Stimulated activated CD4-positive, alpha-beta T cell treated with anti-CD3 and anti-CD28 coated beads, Interleukin-1b, Interleukin-23, amount 100 ng/mL, for 4 hours (primary cell): ENCODE measurements around the gene PLXNA4.
"Not testable (repeated sequence)": the region's sequence is repeated elsewhere in the genome, so short reads cannot be mapped to it uniquely, and the experiment has no call there.

Source experiments
- DNase-seq, 2 donors: peaks; one replicate each; pipeline ENCODE4 v3.0.0-alpha.2; 2020; ENCODE audit warnings: low read depth in 2 of 2

The PLXNA4 gene

DNA sequence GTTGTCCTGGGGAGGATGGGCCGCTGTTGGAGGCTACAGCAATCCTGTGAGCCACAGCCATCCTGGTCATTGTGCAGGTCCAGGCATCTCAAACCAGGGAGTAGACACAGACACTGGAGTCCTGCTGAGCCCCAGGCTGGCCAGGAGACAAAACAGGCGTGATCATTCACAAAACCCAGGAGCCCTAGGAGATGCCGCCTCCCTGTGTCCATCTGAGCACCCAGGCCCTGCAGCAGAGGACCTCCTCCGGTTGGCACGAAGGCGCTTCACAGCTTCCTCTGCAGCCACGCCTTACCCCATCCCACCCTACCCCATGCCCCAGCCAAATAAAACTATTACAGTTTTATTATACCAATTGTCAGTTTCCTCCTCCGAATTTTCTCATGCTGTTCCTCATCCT lies 183.6 kb downstream of the PLXNA4 start:
- no peak for DNase-seq

DNA sequence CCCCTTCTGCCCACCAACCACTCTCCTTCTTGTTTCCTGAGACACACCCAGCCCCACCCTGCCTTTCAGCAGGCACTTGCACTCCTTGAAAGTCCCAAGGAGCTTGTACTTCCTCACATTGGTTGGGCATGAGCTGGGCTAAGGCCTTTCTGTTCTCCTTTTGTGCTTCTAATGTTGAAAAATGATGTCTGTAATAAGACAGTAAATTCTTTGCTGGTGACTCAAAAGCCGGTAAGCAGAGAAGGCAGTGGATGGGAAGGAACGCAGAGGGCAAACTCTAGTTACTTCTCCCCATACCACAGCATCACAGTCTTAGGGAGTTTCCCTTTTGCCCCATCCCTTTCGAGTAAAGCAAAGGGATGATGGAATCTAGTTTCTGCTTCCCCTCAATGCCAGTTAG lies 185.6 kb downstream of the PLXNA4 start:
- no peak for DNase-seq

DNA sequence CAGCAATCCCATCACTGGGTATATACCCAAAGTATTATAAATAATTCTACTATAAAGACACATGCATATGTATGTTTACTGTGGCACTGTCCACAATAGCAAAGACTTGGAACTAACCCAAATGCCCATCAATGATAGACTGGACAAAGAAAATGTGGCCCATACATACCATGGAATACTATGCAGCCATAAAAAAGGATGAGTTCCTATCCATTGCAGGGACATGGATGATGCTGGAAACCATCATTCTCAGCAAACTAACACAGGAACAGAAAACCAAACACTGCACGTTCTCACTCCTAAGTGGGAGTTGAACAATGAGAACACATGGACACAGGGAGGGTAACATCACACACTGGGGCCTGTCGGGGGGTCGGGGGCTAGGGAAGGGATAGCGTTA lies 186.2 kb downstream of the PLXNA4 start:
- DNase-seq, result not testable (repeated sequence)

DNA sequence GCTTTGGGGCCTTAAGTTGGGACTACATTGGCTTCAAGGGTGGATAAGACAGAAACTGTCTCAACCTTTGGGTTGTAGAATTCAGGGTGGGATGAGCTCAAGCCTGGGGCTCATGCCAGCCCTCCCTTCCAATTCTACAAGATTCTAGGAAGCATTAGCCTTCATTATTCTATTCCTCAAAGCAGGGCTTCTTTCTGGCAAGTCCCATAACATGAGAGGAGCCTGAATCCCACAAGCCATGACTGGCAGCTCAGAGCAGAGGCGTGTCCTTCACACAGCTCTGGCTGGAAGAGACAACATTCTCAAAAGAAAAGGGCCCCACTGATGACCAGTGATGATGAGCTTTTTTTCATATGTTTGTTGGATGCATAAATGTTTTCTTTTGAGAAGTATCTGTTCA lies 187.6 kb downstream of the PLXNA4 start:
- no peak for DNase-seq

DNA sequence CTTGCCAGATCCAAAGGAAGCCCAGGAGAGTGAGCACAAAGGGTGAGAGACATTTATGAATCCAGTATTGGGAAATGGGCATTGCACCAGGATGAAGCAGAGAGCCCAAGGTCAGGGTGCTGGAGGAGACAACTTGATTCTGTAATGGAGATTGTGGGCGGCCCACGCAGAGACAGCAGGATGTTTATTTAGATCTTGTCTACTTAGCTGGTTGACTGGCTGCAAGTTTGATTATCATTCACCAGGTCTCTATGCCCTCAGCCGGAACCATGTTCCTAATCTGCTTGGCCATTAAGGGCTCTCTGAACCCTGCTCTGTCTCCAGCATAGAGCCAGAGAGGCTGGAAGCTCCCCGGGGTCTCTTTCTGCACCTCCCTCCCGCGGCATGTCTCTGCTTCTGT lies 188.7 kb downstream of the PLXNA4 start:
- no peak for DNase-seq

DNA sequence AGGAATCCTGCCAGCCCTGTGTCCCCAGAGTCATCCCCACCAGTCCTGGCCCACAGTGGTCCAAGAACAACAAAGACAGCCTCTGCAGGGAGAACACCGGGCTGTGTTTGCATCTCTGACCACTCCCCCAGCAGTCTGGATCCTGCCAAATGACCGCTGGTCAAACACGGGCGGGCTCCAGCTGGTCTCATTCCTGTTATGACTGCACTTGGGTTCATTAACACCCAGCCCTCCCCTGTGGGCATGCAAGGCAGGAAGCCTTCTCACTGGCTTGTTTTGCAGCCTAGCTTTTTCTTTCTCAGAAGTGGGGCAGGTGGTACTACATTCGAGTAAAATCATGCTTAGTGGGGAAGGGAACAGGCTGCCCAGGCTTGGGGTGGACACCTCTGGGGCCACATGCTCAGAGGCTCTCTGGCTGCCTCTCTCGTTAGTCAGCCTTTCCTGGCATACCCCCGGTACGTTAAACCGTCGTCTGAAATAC lies 190.0 kb downstream of the PLXNA4 start:
- DNase-seq, result no peak

DNA sequence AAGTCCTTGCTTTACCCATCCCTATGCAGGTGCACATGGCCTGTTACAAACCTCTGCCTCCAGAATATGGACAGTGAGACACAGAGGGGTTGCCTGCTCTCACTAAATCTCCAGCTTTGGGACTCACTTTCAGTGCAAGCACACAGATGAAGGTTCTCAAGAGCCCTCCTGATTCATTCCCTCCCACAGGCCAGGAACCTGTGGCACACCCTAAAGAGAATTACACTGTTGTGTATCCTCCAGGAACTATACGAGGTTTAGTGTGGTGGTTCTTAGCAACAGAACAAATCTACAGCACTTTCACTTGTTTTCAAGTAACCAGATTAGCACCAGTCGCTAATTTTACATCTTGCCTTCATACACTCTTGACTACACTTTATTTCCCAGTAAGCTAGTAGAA lies 192.3 kb downstream of the PLXNA4 start:
- DNase-seq, result no peak

DNA sequence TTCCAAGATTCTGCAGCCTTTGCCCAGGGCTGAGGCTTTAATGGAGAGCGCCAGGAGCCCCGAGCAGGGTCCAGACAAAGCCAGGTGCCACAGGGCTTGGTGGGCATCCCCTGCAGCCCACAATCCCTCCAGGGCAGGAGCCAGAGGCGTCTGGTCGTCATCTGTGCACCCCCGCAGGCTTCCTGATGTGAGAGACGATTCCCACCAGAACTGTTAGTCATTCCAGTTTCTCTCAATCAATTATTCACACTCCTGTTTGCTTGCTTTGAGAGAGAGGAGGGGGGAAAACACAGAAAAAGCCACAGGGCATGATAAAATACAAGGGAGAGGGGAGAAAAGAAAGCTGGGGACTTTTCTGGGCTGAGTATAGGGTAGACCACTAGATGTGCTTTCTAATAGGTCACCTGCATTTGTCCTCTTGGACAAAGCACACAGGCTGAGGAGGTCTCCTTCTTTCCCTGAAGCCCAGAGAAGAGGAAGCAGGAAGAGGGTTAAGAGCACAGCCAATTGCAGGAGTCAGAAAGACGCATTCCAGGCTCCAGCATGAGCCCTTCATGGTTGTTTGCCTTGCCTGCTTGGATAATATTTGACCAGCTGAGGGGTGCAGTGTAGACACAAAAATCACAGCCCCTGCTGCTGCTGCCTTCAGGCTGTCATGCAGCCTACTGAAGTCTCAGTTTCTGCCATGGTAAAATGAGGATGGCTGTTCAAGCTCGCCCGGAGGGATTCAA lies 194.4 kb downstream of the PLXNA4 start:
- DNase-seq, result no peak

DNA sequence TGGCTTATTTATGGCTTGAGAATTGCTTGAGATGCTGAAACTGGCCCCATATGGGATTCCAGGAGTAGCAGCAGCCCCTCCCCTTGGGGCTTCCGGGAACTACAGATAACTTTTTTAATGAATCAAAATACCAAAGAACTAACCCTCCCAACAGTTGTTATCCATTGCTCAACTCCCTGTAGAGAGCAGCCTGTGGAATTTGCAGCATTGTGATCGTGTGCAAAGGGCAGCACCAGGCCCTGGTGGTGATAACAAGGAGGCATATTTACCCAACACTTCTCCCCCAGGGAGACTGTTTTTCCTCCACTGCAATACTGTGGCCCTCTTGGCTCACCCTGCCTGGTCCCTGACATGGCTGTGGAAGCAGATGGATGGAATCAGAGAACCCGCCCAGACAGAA lies 196.2 kb downstream of the PLXNA4 start:
- DNase-seq, result no peak

DNA sequence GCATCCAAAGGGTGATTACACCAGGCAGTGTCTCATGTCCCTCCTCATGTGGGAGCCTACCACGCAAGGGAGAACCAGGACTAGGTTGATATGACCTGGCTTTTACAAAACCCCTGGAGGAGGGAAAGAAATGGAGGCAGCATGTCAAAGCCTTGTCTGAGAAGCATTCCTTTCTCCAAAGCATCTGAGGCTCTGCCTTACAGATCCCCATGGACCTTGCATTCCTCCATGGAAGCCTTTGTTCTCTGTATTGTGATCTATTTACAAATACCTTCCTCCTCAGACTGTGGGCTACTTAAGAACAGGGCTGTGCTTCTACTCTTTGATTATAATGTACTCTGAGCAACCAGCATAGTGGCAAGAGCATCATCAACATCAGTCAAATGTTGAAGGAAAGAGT lies 197.0 kb downstream of the PLXNA4 start:
- DNase-seq, result no peak

DNA sequence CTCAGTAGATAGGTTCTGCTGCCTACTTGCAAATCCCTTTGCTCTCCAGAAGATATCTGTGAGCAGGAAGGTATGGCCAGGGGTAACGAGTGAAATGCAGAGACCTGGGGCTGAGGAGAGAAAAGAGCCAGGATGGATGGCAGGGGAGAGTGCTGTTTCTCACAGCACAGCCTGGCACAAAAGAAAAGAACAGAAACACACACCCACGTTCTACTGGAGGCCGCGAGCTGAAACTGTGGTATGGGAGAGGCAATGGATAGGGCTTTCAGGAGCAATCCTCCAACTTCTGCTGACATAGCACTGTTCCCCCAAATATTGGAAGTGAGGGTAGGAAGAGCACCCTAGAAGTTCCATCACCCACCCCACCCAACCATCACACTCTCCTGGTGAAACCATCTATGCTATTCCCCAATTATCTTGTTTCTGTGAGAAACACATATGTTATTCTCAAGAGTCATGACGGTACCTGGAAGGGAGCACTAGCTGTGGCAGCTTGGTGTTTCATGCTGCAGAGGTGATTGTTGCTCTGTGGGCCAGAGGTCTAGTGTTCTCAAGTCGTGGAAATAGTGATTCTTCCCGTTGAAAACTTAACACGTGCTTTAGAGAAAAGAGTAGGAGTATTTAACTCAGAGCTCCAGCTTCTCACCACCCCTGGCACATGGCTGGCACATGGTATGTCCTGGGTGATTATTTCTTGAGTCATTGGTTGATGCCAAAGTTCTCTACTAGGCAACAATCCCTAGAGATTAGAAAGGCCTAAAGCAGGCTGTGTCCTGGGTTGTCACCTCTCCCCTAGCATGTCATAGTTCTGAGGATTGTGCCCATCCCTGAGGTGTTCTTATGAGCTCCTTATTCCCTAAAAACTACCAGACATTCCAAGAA lies 198.3 kb downstream of the PLXNA4 start:
- DNase-seq, result no peak

DNA sequence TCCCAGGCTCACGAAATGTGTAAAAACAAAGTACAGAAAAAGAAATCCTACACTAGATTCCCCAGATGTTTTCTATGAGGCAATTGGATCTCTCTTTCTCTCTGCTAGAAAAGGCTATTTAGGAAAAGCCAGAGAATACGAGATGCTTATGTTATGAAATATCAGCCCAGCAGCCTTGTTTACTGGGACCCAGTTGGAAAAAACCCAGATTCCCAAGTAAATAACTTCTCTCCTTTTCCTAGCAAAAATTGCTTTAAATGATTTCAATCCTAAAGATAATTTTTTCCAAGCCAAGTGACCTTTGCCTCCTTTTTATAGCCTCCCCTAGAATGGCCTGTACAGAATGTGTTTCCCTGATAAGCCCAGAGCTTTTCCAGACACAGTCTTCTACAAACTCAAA lies 199.3 kb downstream of the PLXNA4 start:
- DNase-seq, result no peak

DNA sequence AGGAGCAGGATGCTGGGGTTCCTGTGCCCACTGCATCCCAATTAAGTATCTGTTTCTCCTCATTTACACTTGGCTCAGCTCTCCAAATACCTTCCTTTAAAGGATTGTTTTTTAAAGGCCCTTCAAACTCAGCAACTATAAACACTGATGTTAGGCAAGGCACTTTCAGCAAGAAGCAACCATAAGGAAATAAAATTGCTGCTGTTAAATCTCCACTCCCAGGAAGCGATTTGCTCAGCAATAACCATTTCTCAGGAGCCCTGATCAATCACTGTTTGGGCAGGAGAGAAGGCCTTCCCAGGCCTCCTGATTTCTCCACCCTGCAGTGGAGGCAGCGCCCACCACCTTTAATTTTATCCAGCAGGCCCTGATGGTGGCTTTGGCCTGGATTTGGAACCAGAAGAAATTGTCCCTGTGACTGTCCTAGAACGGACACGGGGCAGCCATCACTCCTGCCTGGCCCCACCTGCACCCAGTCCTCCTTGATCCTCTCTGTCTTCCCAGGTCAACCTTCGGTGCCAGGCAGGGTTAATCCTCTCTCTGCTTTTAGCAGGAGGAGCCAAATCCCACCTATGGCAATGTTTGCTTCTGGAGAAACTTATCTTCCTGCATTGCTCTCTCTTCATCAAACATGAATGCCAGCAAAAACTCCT lies 199.8 kb downstream of the PLXNA4 start:
- DNase-seq, result no peak

DNA sequence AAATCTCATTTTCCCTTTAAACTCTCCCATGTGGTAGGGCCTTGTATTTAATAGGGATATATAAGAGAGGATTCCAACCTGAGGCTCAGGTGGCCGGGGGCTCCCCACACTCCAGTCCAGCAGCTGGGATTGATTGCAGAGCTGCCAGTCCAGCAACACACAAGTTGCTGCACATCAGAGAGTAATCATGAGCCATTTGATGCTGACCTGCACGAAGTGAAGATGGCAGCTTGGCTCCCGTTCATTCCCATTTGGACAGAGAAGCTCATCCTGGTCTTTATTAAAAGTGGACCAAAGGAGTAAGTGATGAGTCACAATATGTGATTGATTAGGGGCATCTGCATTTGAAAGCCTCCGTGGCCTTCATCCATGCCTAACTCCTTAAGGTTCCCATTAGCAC lies 202.4 kb downstream of the PLXNA4 start:
- no peak for DNase-seq

DNA sequence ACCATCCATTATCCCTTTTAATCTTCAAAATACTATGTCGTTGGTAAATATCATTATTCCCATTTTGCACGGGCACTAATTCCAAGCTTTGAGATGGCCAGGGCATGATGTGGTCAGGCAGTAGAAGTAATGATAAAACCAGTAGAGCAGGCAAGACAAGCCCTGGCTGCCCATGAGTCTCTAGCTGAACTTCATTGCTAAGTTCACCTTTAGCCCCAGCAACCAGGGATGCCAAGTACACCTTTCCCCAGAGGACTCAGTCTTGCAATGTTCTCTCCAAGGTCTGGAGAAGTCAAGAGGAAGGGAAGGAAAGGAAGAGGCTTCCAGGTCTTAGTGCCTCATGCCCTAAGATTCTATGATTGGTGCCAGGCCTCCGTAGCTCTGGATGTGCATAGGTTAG lies 203.2 kb downstream of the PLXNA4 start:
- DNase-seq, result no peak

DNA sequence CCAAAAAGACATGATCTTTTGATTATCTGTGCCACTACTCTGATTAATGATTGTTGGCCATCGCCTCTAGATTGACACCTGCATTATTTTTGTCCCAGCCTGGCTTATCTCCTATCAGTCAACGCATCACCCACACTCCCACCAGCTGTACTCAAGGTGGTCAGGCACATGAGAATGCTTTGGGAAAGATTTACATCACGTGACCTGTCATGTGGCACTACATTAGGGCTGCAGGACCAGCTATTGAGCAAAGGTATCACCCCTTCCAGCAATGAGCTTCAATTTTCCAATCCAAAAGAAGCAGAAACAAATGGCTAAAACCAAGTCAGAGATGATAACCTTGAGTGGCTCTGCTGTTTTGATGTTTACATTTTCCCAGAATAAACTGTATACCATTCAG lies 204.3 kb downstream of the PLXNA4 start:
- no peak for DNase-seq

DNA sequence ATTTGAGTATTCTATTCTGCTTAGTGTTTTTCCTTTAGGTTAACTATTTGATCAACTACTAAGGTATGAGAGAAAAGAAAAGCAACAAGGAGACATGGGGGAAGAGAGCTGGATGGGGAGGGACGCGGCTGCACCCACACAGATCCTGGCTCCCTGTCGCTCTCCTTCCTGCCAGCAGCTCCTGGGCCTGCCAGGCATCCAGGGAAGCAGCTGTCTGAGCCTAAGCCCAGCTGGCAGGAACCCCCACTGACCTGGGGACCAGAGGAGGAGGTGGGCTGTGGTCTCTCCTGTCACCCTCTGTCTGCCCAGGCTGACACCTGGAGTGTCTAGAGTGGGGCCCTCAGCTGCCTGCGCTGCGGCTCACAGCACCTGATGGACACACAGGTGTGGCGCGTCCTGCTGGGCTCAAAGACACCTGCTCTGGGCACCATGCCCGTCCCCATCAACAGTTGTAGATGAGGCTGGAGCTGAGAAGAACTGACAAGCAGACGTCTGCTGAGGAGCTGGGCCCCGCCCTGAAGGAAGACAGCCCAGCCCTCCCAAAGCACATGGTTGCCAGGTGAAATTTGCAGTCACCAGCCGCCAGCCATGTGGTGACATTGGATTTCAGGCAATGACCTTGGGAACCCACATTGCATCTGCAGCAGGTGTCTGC lies 207.9 kb downstream of the PLXNA4 start:
- no peak for DNase-seq

DNA sequence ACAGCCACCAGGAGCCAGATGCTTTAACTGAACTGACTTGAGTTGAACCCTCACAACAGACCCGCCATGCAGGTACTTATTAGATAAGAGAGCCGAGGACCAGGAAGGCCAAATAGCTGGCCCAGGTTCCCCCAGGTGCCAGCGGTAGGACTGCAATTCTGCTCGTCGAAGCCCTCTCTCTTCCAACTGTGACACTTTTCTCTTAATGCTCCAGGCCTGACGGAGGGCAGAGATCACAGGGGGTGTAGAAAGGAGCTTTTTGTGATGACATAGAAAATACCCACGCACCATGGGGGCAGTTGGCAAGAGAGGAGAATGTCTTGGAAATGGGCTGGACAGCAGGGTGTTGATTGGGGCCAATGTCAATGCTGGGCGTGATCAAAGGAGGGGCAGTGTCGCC lies 208.5 kb downstream of the PLXNA4 start:
- no peak for DNase-seq

DNA sequence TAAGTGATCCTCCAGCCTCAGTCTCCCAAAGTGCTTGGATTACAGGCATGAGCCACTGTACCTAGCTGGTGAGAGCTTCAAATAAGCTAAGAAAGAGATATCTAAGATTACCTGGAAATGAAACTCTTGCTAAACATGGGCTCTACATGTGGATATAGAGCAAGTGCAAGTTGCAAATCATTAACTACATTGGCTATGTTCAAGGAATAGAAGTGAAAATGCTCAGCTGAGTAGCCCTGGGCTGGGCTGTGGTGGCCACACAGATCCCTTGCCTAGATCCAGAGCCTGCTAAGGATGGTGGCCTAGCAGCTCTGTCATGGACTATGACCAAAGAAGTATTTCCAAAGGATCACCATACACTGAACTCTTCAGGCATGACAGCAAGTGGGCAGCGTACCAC lies 209.3 kb downstream of the PLXNA4 start:
- no peak for DNase-seq

DNA sequence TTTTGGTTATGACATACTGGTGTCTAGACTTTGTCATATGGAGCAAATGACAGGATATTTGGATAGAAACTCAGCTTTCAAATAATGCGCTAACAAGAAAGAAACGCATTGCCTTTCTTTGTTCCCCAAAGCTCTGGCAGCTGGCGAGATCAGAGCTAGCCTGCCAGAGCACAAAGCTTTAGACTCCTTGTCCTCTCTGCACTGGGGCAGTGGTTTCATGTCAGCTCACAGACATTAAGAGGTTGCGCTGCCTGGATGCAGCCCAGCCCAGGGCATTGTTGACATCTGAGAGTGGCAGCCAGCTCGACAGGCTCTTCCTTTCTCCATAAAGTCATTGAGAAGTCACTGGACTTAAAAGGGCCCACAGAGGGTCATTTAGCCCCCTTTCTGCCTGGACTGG lies 212.0 kb downstream of the PLXNA4 start:
- DNase-seq, result no peak

DNA sequence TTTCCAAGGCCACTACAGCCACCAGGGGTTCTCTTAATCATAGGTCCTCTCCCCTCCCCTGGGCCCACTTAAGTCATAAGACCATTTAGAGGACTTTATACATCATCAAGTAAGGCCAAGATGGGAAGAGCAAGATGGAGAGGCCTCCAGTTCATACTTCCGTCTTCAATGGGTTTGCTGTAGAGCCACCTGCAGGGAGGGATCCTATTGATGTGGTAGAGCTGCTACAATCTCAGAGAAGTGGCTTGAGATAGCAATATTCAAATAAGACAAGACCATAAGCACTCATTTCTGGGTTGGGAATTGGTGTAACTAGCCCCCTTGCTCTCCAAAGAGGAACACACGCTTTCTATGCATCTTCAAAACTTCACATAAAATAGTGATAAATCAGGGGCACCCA lies 214.2 kb downstream of the PLXNA4 start:
- DNase-seq, result no peak

DNA sequence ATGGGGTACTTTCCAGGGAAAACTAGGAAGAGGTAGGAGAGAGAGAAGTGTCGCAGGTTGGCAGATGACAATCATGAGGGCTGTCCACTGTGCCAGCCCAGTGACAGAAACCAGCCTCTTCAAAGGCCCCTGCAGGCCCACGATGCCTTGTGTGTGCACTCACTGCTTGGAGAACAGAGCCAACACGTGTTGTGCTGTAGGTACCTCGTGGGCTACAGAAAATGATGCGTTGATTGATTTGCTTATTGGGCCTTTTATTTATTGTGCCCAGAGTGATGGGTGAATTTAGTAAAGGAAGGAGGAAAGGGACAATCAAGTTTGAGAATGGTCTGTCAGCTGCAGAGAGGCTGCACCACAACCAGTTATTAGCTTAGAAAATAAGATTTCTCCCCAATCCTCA lies 215.1 kb downstream of the PLXNA4 start:
- no peak for DNase-seq
